Body of pancreas (tissue), 4 donors: Measurements from ENCODE around the gene LIX1L. TPM values are rescaled to one million over a fixed set of nuclear protein-coding genes. Genes with fewer than 3 reads are reported as not detected.

Source experiments
- ATAC-seq: fragments of 150-250 bp; one replicate; pipeline ENCODE4 v1.9.1; 2016
- DNase-seq, 4 donors: peaks; one replicate each; pipeline ENCODE4 v3.0.0-alpha.2; 2019
- H3K27ac ChIP-seq, 4 donors: fragments of 200-600 bp; sonication (generic); 1 replicate in 3 of 4; 2 replicates in 1 of 4; pipeline versions ENCODE4 v1.5.1 to v1.6.1; 2016 to 2019; ENCODE audit warnings: mild to moderate bottlenecking in 1 of 4, mixed read lengths in 1 of 4, moderate library complexity in 1 of 4
- H3K27me3 ChIP-seq, 2 donors: fragments of 200-600 bp; sonication (generic); one replicate each; pipeline ENCODE4 v1.6.0; 2016; ENCODE audit warnings: mild to moderate bottlenecking in 1 of 2
- H3K36me3 ChIP-seq, 2 donors: fragments of 200-600 bp; sonication (generic); replicated peaks in 1 of 2; 2 replicates each; pipeline ENCODE4 v1.5.1; 2016; ENCODE audit warnings: low read depth in 2 of 2; ENCODE audit not compliant: insufficient read depth in 1 of 2
- H3K4me1 ChIP-seq: fragments of 200-600 bp; sonication (generic); one replicate; pipeline ENCODE4 v1.6.0; 2016
- H3K4me3 ChIP-seq, 2 donors: fragments of 200-600 bp; sonication (generic); 1 replicate in 1 of 2; 2 replicates in 1 of 2; pipeline ENCODE4 v1.5.1; 2016 to 2019
- H3K9me3 ChIP-seq, 3 donors: fragments of 200-600 bp; sonication (generic); 1 replicate in 2 of 3; 2 replicates in 1 of 3; pipeline ENCODE4 v1.5.1; 2016
- POLR2A ChIP-seq, 3 donors: fragments of 450-650 bp; IDR thresholded peaks; one replicate each; pipeline ENCODE4 v1.6.1; 2016; ENCODE audit warnings: antibody characterized with exemption in 3 of 3, mild to moderate bottlenecking in 2 of 3
- WGBS, 2 donors: methylation state at CpG; one replicate each; pipeline ENCODE4 v1.1.5; 2017; 5-methylcytosine and 5-hydroxymethylcytosine counted together
- intact Hi-C: fragments of 100-400 bp; cut with DNase I; formaldehyde crosslinking; loops from one replicate; pipeline ENCODE4 v1.15.1; 2023
- total RNA-seq, 2 donors: library from RNA; depleted of rRNA; stranded (reverse); fragments of >200 nt; gene quantifications; one replicate each; pipeline ENCODE4 v1.1.0, GENCODE V29; 2016
- TF ChIP-seq, protein P1 (sequence below), 7 experiments: fragments of 450-650 bp in 4 of 7; fragments of 200-600 bp in 3 of 7; sonication (generic) in 3 of 7; IDR thresholded peaks; one replicate each; pipeline ENCODE4 v1.5.1; 2016 to 2019; ENCODE audit warnings: antibody characterized with exemption in 7 of 7

LIX1L gene
- total RNA-seq, 2 donors from 2014 or later, result 8.3 to 16.5 TPM

DNA sequence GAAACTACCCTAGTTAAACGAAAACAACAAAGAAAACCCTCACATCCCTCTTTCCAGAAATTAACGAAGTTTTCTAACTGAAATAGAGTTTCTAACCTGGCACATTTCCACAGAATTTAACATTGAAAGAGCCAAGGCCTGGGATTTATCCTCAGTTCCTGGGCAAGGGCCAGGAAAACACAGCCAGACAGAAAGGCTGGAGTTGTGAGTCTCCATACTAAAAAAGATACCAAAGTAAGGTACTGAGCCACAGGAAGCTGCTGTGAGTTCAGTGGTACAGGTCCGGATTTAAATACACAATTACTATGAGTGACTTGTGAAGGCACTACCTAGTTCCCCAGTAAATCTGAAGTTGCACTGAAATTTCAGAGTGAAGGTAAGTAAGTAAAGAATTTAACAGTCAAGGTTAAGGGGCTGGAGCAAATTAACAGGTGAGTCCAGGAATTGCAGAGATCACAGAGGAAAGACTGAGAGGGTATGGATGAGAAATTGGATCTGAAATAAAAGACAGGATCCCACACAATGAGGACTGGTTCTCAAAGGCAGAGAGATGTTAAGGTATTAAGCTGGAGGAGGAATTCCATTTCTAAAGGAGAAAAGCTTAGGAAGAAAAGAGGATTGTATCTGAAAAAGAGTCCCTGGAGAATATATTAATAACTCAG is 905 bp downstream of the LIX1L start:
- intact Hi-C loops, result no loop called here
- Histone ChIP-seq H3K27me3 (no peaks in the 10 kb centered on the region), H3K27ac (peak overlapping the region; percentile 73 to 94 (median 84)), H3K9me3 (no peaks in the 10 kb centered on the region), H3K36me3 (no peaks in the 10 kb centered on the region), H3K4me3 (peak overlapping the region; percentile 26 to 66), H3K4me1 (peaks cover 50% of the 10 kb centered on the region)
- no peak for TF ChIP-seq POLR2A (IDR thresholded peaks at IDR 0.05)
- TF ChIP-seq, protein P1, sequence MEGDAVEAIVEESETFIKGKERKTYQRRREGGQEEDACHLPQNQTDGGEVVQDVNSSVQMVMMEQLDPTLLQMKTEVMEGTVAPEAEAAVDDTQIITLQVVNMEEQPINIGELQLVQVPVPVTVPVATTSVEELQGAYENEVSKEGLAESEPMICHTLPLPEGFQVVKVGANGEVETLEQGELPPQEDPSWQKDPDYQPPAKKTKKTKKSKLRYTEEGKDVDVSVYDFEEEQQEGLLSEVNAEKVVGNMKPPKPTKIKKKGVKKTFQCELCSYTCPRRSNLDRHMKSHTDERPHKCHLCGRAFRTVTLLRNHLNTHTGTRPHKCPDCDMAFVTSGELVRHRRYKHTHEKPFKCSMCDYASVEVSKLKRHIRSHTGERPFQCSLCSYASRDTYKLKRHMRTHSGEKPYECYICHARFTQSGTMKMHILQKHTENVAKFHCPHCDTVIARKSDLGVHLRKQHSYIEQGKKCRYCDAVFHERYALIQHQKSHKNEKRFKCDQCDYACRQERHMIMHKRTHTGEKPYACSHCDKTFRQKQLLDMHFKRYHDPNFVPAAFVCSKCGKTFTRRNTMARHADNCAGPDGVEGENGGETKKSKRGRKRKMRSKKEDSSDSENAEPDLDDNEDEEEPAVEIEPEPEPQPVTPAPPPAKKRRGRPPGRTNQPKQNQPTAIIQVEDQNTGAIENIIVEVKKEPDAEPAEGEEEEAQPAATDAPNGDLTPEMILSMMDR (IDR thresholded peaks at IDR 0.05), result peak in 1 of 7 experiments; percentile 6
- DNase-seq, result peak in 2 of 4 donors; percentile 44 to 47
- WGBS, 2 donors, result 3 to 8% methylated on average over 3 of the region's 3 CpGs
- no peak for ATAC-seq

- Histone ChIP-seq H3K4me1 (peaks cover 45% of the 10 kb centered on the region), H3K27ac (peak overlapping the region in 2 of 4 donors; percentile 85 to 94), H3K36me3 (no peaks in the 10 kb centered on the region), H3K4me3 (no peak overlapping the region), H3K27me3 (no peaks in the 10 kb centered on the region), H3K9me3 (no peaks in the 10 kb centered on the region)
- intact Hi-C loops, result no loop called here
- no peak for ATAC-seq
- TF ChIP-seq, protein P1 (IDR thresholded peaks at IDR 0.05), result no peak
- no peak for TF ChIP-seq POLR2A (IDR thresholded peaks at IDR 0.05)
- DNase-seq, result no peak
These were observed 1.5 kb downstream of the LIX1L start for GRCh38 chr1:145956361-145956760.

DNA sequence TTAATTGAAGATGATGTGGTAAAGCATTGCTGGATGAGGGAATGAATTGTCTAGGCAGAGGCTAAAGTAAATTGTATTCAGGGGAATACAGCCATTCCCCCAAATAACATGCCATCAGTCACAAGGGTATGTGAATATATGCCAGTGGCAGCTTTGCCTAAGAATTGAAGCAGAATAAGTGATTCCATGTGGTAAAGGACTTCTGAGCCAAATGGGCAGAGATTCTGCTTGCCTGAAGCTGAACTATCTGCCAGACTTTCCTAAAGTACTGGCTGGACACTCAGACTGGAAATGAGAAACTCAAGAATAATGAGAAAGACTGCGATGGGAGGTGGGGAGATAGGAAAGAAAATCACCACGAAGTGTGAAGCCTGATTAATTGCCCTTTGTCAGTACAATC is 2.4 kb downstream of the LIX1L start:
- no peaks in the 10 kb centered on the region for H3K27me3 ChIP-seq
- intact Hi-C loops, result no loop called here
- TF ChIP-seq POLR2A (IDR thresholded peaks at IDR 0.05), result no peak
- TF ChIP-seq, protein P1 (IDR thresholded peaks at IDR 0.05), result no peak
- peaks cover 37% of the 10 kb centered on the region for H3K4me1 ChIP-seq
- no peak for ATAC-seq
- no peak for DNase-seq
- no peaks in the 10 kb centered on the region for H3K36me3 ChIP-seq
- H3K27ac ChIP-seq, result no peak overlapping the region
- H3K4me3 ChIP-seq, result no peak overlapping the region
- 55 to 61% methylated on average over 2 of the region's 2 CpGs for WGBS, 2 donors
- no peaks in the 10 kb centered on the region for H3K9me3 ChIP-seq

DNA sequence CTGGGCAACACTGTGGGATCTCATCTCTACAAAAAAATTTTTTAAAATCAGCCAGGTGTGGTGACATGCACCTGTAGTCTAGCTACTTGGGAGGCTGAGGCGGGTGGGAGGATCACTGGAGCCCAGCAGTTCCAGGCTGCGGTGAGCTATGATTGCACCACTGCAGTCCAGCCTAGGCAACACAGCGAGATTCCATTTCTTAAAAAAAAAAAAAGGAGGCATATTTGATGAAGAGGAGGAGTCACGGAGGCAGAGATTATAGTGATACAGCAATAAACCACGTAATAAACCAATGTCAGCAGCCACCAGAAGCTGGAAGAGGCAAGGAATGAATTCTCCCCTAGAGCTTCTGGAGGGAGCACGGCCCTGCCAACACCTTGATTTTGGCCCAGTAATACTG is 4.0 kb downstream of the LIX1L start:
- intact Hi-C loops, result no loop called here
- no peak overlapping the region for H3K27ac ChIP-seq
- DNase-seq, result no peak
- no peaks in the 10 kb centered on the region for H3K9me3 ChIP-seq
- no peaks in the 10 kb centered on the region for H3K36me3 ChIP-seq
- no peak overlapping the region for H3K4me3 ChIP-seq
- 91 to 93% methylated on average over 6 of the region's 6 CpGs for WGBS, 2 donors
- no peak for ATAC-seq
- TF ChIP-seq, protein P1 (IDR thresholded peaks at IDR 0.05), result no peak
- TF ChIP-seq POLR2A (IDR thresholded peaks at IDR 0.05), result no peak
- peaks cover 33% of the 10 kb centered on the region for H3K4me1 ChIP-seq
- H3K27me3 ChIP-seq, result no peaks in the 10 kb centered on the region

DNA sequence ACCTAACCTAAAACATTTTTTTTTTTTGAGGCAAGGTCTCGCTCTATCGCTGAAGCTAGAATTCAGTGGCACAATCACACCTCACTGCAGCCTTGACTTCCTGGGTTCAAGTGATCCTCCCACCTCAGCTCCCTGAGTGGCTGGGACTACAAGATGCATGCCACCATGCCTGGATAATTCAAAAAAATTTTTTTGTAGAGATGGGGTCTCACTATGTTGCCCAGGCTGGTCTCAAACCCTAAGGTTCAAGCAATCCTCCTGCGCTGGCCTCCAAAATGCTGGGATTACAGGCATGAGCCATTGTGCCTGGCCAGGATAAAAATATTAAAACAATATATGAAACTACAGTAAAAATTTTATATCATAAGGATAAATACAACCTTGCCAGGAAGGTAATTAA is 4.9 kb downstream of the LIX1L start:
- intact Hi-C loops, result no loop called here

More for the DNA sequence above, 4.9 kb downstream of the LIX1L start:
- ATAC-seq (no peak), DNase-seq (no peak)
- Histone ChIP-seq H3K9me3 (no peaks in the 10 kb centered on the region), H3K4me3 (no peak overlapping the region), H3K4me1 (peaks cover 33% of the 10 kb centered on the region), H3K27me3 (no peaks in the 10 kb centered on the region), H3K27ac (no peak overlapping the region), H3K36me3 (no peaks in the 10 kb centered on the region)
- WGBS, 2 donors, result 94 to 100% methylated on average over 3 of the region's 3 CpGs
- TF ChIP-seq, protein P1 (IDR thresholded peaks at IDR 0.05), result no peak
- no peak for TF ChIP-seq POLR2A (IDR thresholded peaks at IDR 0.05)
